GM12872 (cell line): ENCODE measurements around the gene SPON1.

Source experiments
- TF ChIP-seq, protein P1 (sequence below): IDR thresholded peaks from 3 replicates; pipeline ENCODE4 v1.5.1; 2011; ENCODE audit warnings: low read depth, mild to moderate bottlenecking, low read length, moderate library complexity; ENCODE audit not compliant: insufficient read depth

SPON1 gene

DNA sequence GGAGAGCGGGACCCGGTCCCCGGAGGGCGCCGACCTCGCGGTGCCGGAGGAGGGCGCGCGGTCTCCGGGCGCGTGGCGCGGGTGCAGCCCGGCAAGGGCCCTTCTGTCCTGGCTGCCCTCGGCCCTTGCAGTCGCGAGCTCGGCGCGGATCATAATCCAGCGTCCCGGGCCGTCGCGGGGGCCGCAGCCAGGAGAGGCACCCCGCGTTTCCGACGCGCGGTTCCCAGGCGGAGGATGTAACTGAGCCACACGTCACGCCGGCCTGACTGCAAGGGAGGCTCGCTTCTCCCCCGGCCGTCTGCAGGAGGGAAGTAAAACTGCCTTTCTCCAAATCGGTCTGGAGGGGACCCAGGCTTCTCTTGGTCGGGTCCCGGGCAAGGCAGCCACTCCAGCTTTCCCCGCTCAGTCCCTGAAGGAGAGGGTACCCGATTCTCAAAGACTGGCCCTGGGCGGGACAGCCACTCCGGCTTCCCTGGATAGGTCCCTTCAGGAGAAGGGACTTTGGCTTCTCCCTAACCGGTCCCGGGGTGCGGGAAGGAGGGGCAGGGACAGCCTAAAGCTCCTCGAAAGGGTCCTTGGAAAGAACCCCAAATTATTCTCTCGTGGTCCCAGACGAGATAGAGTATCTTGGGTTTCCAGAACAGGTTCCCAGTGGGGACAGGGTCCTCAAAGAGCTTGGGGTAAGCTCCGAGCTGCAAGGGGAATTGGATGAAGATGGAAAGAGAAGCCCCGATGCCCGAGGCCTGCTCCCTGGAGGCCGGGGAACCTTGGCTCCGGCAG lies 836 bp downstream of the SPON1 start:
- TF ChIP-seq, protein P1, sequence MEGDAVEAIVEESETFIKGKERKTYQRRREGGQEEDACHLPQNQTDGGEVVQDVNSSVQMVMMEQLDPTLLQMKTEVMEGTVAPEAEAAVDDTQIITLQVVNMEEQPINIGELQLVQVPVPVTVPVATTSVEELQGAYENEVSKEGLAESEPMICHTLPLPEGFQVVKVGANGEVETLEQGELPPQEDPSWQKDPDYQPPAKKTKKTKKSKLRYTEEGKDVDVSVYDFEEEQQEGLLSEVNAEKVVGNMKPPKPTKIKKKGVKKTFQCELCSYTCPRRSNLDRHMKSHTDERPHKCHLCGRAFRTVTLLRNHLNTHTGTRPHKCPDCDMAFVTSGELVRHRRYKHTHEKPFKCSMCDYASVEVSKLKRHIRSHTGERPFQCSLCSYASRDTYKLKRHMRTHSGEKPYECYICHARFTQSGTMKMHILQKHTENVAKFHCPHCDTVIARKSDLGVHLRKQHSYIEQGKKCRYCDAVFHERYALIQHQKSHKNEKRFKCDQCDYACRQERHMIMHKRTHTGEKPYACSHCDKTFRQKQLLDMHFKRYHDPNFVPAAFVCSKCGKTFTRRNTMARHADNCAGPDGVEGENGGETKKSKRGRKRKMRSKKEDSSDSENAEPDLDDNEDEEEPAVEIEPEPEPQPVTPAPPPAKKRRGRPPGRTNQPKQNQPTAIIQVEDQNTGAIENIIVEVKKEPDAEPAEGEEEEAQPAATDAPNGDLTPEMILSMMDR, result no peak

- TF ChIP-seq, protein P1, result no peak
These were observed 1.6 kb downstream of the SPON1 start for GRCh38 chr11:13963949-13964770.

DNA sequence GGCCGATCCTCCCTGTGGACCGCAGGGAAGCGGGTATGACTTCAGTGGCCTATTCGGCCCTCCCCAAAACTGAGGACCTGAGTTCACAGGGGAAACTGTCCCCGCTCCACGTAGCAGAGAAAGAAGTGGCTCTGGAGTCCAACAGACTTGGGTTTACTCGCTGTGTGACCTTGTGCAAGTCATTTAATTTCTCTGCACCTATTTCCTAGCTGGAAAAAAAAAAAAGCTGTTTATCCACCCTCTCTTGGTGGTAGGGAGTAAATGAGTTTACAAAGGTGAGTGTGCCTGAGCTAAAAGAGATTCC lies 2.2 kb downstream of the SPON1 start:
- TF ChIP-seq, protein P1, result no peak

- TF ChIP-seq, protein P1, result no peak
These were observed 2.8 kb downstream of the SPON1 start for GRCh38 chr11:13965337-13965736.

GRCh38 chr11:13966013-13966412 lies 3.5 kb downstream of the SPON1 start:
- TF ChIP-seq, protein P1, result no peak

GRCh38 chr11:13966486-13966885 lies 4.0 kb downstream of the SPON1 start:
- TF ChIP-seq, protein P1, result no peak

- TF ChIP-seq, protein P1, result peak; percentile 49
These were observed 8.5 kb downstream of the SPON1 start for GRCh38 chr11:13970986-13971385.
